ENCODE results near the gene NDUFAF8.

NDUFAF8 gene

DNA sequence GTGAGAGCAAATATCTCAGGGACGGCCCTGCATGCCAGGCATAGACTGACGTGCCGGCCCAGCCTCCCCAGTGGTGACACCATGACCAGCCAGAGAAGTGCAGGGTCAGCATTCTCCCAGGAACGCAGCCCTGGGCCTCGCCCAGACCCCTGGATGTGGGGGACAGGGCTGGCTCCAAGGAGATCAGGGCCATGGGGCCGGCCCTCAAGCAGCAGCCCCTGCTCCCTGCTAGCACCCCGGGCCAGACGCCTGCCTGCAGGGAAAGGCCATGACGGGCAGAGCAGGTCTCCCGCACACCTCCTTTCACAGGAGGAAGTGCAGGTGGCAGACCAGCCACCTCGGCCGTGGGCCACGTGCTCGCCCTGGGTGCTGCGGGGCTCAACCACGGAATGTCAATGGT lies 9.5 kb downstream of the NDUFAF8 start:
- Histone ChIP-seq H3K27ac (no peak overlapping the region), H3K4me3 (no peak overlapping the region)

DNA sequence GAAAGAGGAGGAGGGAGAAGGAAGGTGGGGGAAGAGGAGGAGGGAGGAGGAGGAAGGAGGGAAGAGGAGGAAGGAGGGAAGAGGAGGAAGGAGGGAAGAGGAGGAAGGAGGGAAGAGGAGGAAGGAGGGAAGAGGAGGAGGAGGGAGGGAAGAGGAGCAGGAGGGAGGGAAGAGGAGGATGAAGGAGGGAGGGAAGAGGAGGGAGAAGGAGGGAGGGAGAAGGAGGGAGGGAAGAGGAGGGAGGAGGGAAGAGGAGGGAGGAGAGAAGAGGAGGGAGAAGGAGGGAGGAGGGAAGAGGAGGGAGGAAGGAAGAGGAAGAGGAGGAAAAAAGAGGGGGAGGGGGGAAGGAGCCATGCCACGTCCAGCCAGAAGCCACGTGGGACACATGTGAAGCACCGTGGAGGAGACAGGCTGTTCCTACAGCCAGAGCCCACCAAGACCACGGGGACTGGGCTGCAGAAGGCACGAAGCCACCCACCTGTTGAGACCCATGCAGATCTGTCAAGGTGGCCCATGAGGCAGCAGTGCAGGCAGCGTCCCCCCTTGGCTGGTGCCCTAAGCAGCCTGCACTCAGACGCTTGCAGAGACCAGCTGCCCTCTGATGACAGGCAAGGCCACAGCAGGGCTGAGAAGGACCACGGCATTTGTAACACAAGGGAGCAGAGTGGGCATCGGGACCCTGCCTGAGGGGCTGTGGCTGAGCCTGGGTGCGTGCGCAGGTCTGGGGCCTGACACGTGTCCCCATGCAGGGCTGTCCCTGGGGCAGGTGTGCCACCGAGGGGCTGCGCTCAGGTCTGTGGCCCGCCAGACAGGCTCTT lies 10.3 kb downstream of the NDUFAF8 start:
- no peak overlapping the region for H3K27ac ChIP-seq
- H3K4me3 ChIP-seq: no peak overlapping the region

- Histone ChIP-seq H3K27ac (no peak overlapping the region), H3K4me3 (no peak overlapping the region)
Measured at GRCh38 chr17:81250286-81251093, 11.4 kb downstream of the NDUFAF8 start.

DNA sequence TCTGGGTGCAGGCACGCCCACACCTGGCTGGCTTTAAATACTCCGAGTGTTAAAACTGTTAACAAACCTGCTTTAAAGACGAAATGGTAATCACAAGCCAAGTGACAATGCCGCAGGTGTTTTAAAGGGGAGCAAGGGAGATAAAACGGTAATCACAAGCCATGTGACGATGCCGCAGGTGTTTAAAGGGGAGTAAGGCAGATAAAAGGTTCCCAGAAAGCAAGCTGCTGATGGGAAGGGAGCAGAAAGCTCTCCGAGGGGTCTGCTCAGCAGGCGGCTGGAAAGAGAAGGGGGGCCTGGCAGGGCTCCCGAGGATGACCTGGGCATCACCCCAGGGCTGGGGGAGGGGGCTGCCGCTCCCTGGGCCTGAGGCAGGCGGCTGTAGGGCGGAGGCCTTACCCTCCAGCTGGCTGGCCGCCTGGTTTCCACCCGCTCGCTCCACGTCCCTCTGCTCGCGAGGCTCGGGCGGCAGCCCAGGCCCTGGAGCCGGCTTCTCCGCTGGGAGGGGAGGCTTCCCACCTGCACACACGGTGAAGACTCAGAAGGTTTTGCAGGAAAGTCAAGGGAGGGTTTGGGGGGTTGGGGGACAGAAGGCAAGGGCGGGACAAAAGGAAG lies 12.1 kb downstream of the NDUFAF8 start:
- H3K27ac ChIP-seq: peak overlapping the region in 1 of 21 experiments; percentile 21

DNA sequence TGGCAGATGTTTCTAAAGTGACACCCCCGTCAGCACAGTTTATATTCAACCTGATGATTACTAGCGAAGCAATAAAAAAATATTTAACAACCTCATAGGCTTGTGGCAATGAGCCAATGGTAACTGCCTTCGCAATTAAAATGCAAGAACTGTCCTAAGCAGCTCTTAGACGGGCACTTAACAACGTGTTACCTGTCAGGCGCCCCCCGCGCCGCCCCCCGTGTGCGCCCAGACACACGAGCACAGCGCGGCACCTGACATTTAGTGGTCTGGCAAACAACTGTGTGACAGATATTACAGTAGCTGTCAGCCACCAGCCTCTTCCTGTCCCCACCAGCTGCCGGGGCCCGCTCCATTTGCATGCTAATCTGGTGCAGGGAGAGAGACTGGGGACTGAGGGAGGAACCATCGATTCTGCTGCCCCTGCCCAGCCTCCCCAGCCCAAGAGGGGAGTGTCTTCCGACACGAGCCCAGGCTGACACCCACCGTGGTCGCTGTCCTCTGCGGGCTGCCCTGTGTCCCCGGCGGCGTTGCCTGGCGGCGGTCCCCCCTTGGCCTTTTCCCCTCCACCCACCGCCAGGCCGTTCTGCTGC lies 12.7 kb downstream of the NDUFAF8 start:
- Histone ChIP-seq H3K4me3 (no peak overlapping the region), H3K27ac (no peak overlapping the region)

More for the DNA sequence above, 12.1 kb downstream of the NDUFAF8 start:
- H3K4me3 ChIP-seq: no peak overlapping the region

DNA sequence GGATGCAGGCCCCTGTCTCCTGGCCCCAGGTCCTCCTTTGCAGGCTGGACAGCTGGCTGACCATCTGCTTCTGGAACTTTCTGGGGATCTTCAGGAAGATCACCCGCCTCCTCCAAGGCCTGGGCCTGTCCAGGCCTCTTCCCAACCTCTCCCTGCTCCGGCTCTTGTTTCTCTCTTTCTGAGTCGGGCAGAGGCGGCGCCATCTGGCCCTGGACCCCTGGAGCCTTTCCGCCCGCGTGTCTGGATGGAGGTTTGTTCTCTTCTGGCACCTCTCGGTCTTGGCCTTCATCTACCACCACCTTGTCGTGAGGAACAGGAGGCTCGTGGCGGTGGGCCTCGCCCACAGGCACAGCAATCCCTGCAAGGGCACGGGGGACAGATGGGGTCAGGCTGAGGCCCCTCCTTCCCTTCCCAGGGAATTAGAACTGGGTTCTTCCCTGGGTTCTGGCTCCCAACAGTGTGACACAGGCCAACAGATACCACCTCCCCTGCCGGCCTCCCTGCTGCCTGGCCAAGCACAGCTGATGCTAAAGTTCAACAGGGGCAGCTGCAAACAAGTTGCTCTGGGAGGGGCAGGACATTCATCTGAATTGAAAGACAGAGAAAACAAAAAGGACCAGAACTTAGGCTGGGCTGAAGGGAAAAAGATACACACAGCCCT lies 13.3 kb downstream of the NDUFAF8 start:
- Histone ChIP-seq H3K4me3 (no peak overlapping the region), H3K27ac (no peak overlapping the region)

- Histone ChIP-seq H3K27ac (no peak overlapping the region), H3K4me3 (no peak overlapping the region)
Measured at GRCh38 chr17:81252987-81253329, 13.8 kb downstream of the NDUFAF8 start.

DNA sequence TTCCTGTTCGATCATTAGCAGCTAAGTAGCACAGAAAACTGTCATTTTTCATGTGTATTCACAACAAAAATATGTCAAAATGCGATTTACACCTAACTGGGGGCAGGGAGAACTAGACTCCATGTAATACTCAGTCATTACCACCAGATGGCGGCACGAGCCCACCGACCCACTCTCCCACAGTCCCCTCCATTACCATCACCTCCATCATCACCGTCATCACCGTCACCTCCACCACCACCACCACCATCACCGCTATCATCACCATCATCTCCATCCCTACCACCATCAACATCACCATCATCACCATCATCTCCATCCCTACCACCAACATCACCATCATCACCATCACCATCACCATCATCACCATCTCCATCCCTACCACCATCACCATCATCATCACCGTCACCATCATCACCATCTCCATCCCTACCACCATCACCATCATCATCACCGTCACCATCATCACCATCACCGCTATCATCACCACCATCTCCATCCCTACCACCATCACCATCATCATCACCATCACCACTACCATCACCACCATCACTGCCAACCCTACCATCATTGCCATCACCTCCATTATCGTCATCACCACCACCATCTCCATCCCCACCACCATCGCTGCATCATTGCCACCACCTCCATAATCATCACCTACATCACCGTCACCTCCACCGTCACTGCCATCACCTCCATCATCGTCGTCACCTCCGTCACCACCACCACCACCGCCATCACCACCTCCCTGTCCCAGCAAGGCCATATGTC lies 14.4 kb downstream of the NDUFAF8 start:
- H3K27ac ChIP-seq: no peak overlapping the region
- no peak overlapping the region for H3K4me3 ChIP-seq

GRCh38 chr17:81254955-81255717 lies 16.0 kb downstream of the NDUFAF8 start:
- Histone ChIP-seq H3K4me3 (no peak overlapping the region), H3K27ac (peak overlapping the region in 1 of 21 experiments; percentile 21)

DNA sequence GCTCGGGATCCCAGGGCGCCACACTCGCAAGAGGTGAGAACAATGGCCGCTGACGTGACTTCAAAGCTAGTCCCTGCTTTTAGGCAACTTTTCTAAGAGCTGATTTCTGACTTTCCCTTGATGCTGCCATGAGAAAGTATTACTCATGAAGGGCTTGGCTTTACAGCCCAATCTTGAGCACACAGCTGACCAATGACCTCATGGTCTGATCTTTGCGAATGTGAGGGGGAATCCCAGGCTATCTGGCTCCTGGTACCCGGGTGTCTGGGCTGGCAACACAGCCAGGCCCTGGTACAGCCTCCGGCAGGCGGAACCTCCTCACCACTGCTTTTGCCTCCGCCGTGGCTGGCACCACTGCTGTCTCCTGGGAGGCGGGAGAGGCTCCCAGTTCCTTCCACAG lies 17.5 kb downstream of the NDUFAF8 start:
- Histone ChIP-seq H3K4me3 (no peak overlapping the region), H3K27ac (peak overlapping the region in 1 of 21 experiments; percentile 22)

DNA sequence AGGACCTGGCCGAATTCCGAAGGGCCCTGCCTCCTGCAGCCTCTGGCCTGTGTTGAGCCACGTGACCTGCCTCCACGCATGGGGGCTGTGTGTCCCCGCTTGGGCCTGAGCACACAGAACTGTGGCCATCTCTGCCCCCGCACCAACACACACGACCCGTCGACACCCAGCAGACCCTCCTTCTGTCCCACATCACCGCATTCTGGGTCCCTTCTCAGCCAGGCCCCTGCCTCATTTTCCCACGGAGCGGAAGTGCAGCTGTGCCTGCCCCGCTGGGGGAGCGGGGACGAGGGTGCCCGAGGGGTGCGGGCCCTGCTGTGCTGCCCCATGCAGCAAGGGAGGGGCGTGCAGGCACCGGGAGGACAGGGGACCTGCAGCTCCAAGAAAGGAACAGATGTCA lies 18.4 kb downstream of the NDUFAF8 start:
- H3K4me3 ChIP-seq: no peak overlapping the region
- no peak overlapping the region for H3K27ac ChIP-seq

DNA sequence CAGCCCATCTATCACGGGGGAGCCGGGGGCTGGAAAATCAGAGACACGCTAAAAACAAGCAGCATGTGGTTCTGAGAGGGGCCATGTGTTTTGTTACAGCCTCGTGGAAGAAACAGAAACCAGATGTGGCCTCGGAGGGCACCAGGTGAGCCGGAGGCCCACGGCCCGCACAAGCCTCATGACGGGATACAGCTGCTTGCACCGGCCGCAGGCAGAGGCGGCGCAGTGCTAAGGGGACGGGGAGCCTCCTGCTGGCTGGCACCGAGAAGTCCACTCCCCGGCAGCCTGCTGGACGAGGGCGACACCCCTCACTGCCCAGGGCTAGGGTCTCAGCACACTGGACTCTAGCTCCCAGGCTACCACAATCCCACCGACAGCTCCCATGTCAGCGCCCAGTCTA lies 19.2 kb downstream of the NDUFAF8 start:
- H3K4me3 ChIP-seq: no peak overlapping the region
- no peak overlapping the region for H3K27ac ChIP-seq

DNA sequence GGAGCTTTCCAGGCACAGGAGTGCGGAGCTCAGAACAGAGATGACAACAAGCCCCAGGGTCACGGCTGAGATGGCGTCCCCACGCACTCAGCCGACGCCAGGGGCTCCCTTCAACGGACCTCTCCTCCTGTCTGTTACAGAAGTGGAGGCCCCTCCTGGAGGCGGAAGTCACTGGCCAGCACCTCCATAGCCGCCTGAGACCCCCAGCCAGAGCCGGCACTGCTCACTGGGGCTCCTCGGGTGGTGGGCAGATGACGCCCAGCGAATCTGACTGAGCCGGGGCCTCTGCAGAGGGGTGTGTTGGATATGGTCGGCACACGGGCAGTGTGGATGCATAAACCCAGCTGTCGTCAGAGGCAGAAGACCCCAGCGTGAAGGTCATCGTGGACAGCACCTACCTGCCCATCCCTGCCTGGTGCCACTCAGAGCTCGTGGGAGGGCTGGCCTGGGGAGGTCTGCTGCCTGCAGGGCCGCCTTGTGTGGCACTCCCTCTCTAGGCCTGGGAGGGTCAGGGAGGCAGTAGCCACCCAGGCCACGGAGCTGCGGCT lies 20.0 kb downstream of the NDUFAF8 start:
- no peak overlapping the region for H3K27ac ChIP-seq

DNA sequence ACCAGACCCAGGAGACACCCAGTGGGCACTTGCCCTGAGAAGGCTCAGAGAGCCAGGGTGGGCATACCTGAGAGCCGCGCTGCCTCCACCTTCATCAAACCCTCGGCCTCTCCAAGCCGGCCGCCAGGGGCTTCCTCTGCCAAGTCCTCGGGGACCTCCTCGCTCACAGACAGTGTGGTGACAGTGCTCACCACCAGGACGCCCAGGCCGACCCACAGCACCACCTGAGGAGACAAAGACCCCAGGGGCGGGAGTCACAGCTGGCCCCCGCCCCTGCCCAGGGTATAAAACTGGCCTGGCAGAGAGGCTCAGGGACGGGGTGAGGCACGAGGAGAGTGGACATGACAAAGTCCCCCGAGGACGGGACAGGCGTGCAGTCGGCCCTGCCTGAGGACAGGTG lies 21.1 kb downstream of the NDUFAF8 start:
- H3K4me3 ChIP-seq: no peak overlapping the region
- H3K27ac ChIP-seq: no peak overlapping the region

More for the DNA sequence above, 20.0 kb downstream of the NDUFAF8 start:
- H3K4me3 ChIP-seq: no peak overlapping the region

- Histone ChIP-seq H3K4me3 (no peak overlapping the region), H3K27ac (no peak overlapping the region)
Measured at GRCh38 chr17:81260641-81261040, 21.5 kb downstream of the NDUFAF8 start.

DNA sequence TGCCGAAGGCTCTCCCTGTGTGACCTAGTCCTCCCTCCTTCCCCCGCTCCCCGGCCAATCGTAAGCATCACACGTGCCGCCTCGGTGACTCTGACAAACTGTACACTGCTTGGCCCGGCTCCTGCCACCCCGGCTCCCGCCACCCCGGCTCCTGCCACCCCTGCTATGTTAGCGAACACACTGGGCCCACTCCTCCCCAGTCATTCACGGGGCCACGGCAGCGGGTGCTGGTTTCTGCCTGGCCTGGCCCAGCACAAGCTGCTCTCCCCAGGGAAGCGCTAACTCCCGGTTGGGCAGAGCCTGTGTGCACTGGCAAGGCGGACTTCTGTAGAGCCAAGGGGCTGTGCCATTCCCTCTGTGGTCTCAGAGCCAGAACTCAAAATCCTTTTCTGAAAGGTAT lies 22.0 kb downstream of the NDUFAF8 start:
- no peak overlapping the region for H3K27ac ChIP-seq
- no peak overlapping the region for H3K4me3 ChIP-seq

- no peak overlapping the region for H3K27ac ChIP-seq
- no peak overlapping the region for H3K4me3 ChIP-seq
Measured at GRCh38 chr17:81261582-81262336, 22.6 kb downstream of the NDUFAF8 start.

All from skin epidermis (tissue), 12 donors.